Pons (tissue), 1 donor: ENCODE results near the gene CMTM7.

Source experiments
- DNase-seq: peaks from one replicate; pipeline ENCODE4 v3.0.0-alpha.2; 2016; ENCODE audit warnings: low spot score

The CMTM7 gene

DNA sequence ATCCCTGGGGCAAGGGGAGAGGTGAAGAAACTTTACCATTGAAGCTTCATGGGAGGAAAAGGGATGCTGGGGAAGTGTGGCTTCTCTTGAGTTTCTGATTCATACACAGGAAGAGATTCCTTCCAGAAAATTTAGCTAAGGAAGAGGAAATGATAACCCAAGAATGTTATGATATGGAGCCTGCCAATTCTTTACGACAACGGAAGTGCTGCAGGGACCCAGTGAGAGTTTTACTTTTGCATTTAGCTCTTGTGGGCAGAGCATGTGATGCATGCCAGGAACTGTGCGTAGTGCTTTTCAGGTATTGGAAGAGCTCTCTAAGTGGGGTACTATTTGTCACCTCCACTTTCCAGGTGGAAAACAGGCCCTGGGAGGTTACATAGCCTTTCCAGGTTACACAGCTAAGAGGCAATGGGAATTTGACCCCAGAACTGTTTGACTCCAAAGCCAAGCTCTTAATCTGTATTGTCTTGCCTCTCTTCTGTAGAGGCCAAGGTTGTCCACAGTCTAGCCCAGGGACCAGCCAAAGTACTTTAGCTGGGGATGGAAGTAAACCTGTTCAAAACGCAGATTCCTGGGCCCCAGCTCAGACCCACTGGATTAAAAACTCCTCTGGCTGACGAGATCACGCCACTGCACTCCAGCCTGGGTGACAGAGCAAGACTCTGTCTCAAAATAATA lies 23.0 kb downstream of the CMTM7 start:
- DNase-seq = peak; percentile 42

GRCh38 chr3:32419742-32420125 lies 28.1 kb downstream of the CMTM7 start:
- DNase-seq = no peak

GRCh38 chr3:32420126-32421038 lies 28.7 kb downstream of the CMTM7 start:
- DNase-seq = peak; percentile 85

GRCh38 chr3:32421185-32421584 lies 29.5 kb downstream of the CMTM7 start:
- DNase-seq = no peak

- DNase-seq = peak; percentile 57
Observed at GRCh38 chr3:32421991-32422859, 30.6 kb downstream of the CMTM7 start.

GRCh38 chr3:32422943-32423342 lies 31.3 kb downstream of the CMTM7 start:
- DNase-seq = no peak

DNA sequence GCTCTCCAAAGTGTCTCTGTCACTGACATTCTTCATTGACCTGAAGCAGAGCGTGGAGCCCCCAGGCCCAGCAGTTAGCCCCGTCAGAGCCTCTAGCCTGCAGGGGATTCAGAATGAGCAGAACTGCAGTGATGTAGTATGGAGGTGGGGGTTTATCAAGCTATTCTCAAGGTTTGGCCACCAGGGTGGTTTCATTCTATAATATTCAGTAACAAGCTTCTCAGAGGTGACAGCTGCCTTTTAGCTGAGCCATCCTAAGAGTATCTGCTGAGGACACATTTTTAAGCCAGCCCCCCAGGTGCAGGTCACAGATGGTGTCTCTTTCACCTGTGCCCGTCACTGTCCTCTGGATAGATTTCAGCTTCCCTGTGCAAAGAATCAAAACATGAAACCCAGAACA lies 31.9 kb downstream of the CMTM7 start:
- no peak for DNase-seq

GRCh38 chr3:32423956-32424557 lies 32.4 kb downstream of the CMTM7 start:
- no peak for DNase-seq

DNA sequence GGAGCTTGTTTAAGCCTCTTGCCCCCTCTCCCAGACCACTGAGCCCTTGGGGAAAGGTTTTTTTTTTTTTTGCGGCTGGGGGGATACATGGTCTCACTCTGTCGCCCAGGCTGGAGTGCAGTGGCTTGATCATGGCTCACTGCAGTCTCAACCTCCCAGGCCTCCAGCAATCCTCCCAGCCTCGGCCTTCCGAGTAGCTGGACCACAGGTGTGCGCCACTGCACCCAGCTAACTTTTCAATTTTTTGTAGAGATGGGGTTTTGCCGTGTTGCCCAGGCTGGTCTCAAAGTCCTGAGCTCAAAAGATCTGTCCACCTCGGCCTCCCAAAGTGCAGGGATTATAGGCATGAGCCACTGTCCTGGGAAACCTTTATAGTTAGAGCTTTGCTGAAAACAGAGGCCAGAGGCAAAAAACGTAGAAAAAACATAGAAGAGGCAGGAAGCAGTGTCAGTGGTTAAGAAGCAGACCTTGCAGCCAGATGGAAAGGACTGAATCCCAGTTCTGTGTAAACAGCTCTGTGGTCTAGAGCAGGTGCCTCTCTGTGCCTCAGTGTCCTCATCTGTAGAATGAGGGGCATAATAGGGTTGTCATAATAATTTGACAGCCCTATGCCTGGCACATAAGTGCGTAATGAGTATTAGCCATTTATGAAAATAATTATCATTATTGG lies 33.1 kb downstream of the CMTM7 start:
- DNase-seq = no peak

GRCh38 chr3:32428092-32429068 lies 36.7 kb downstream of the CMTM7 start:
- no peak for DNase-seq

DNA sequence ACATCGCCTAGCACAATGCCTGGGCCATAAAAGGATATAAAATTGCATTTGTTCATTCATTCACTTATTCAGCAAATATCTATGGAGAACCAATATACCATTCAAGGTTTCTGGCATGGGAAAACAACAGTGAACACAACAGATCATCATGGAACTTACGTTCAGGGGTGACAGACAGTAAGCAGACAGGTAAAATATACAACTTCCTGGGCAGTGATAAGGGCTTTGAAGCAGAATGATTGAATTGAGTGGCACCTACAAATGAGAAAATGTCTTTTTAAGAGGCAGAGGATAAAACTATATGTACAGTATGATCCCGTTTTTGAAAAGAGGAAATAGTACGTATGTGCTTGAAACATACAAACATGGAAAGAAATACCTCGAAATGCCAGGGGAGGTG lies 39.2 kb downstream of the CMTM7 start:
- no peak for DNase-seq

GRCh38 chr3:32431481-32431880 lies 39.8 kb downstream of the CMTM7 start:
- no peak for DNase-seq

GRCh38 chr3:32432045-32432710 lies 40.5 kb downstream of the CMTM7 start:
- DNase-seq = no peak

- DNase-seq = no peak
Observed at GRCh38 chr3:32432711-32433530, 41.3 kb downstream of the CMTM7 start.

GRCh38 chr3:32434206-32434605 lies 42.6 kb downstream of the CMTM7 start:
- no peak for DNase-seq

DNA sequence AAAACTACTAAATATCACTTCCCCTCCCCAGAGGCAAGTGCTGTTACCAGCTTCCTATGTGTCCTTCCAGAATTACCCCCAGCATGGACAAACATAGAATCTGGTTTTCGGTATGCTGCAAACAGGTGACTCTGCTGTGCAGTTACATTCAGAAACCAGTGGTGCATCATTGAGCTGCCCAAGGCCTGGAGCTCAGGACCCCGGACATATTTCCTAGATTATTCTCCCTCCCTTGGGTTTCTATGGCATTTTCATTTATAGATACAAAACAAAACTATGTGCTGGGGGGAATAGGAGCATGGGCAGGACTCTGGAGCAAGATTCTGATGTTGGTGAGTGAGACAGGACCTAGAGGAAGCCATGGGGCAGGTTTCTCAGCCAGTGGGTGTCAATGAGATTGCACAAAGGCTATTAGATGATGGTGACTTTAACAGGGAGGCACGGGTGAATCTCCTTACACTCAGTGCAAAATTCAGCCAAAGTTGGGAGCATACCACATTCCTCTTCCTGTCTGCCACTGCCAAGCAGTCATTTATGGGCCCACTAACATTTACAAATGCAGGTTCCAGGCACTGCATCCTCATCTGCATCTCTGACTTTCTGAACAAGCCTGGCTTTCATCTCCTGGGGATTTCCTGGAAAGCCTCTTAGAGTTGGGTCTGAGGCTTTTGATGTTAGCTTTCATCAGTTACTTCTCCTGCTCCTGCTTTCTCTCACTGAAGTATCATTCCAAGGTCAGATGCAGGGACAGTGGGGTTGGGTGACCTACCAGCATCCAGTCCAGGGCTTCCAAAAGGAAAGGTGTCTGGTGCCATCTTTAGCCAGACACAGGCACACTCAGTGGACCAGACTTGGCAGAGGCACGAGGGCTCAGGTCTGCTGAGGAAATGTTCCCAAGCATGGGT lies 44.5 kb downstream of the CMTM7 start:
- DNase-seq = no peak

- no peak for DNase-seq
Observed at GRCh38 chr3:32436816-32437189, 45.1 kb downstream of the CMTM7 start.

DNA sequence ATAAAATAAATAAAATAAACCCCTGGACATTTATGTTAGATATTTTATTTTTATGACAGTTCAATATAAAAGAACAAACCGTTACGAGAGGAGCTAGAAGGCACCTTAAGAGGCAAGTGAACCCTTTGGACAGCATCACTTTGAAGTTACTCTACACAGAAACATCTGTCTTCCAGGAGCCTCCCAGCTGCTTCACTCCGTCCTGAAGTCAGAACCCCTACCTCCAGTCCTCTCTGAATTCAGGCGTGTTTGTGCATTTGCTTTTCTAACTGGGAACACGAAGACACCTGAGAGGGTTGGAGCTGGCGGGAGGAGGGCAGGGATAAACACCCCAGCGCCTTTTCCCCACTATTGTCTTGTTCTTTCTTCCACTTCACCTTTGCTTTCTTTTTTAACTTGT lies 46.2 kb downstream of the CMTM7 start:
- DNase-seq = no peak
